ENCODE data around the gene MXRA7.

The MXRA7 gene

DNA sequence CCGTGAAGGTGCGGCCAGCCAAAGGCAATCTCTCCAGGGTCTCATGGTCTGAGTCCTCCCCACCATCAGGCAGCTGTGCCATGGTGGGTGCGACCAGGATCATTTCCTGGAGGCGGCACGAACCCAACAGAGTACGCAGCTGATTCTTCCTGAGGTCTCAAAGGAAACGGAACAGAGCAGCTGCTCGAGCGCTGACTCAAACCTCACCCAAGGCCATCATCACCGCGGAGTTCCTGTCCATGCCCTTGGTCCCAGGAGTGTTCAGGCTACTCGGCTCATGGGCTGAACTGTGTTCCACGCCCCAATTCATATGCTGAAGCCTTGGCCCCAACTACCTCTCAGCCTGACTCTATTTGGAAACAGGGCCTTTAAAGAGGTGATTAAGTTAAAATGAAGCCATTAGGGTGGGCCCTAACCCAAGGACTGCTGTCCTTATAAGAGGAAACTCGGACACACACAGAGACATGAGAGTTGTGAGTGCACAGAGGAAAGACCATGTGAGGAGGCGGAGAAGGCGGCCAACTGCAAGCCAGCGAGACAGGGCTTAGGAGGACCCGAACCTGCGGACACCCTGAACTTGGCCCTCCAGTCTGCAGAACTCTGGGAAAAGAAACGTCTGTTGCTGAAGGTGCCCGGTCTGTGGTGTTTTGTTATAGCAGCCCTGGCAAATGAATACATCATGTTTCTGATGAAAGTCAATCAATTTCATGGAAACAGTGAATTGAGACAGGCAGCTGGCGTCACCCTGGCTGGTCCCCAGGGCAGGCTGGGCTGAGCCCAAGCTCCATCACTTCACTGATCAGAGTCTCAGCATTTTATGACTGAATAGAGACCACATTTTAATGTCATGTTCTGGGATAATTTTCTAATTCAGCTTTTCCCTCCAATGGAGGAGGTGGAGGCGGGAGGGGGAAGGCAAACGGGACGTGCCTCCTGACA lies 13.7 kb downstream of the MXRA7 start:
- no peak for DNase-seq (ENCODE audit: low spot score)

DNA sequence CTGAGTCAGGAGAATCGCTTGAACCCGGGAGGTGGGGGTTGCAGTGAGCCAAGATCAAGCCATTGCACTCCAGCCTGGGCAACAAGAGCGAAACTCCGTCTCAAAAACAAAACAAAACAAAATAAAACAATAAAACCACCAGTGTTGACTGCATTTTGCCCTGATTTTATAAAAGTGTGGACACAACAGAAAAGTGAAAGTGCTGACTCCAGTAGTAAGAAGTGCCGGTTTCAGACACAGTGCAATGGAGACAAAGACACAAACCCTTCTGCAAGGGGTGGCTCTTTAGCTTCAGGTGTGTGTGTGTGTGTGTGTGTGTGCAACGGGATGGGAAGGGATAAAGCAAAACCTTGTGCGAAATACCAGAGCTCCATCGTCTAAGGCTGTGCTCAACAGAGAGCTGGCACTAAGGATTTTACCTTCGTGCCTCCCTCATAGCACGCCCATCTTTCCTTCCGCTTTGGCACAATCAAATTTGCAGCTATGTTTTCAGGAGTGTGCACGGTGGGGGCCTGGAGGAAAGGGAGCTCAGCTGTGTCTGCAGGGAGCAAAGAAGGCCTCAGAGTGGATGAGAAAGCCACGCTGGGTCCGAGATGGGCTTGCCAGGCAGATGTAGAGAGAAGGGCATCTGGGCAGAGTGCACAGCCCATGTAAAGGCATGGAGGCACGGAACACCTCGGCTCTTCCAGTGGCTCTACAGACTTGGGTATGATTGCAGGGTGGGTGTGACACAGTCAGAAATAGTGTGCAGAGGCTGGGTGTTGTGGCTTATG lies 15.5 kb downstream of the MXRA7 start:
- DNase-seq (ENCODE audit: low spot score): no peak

DNA sequence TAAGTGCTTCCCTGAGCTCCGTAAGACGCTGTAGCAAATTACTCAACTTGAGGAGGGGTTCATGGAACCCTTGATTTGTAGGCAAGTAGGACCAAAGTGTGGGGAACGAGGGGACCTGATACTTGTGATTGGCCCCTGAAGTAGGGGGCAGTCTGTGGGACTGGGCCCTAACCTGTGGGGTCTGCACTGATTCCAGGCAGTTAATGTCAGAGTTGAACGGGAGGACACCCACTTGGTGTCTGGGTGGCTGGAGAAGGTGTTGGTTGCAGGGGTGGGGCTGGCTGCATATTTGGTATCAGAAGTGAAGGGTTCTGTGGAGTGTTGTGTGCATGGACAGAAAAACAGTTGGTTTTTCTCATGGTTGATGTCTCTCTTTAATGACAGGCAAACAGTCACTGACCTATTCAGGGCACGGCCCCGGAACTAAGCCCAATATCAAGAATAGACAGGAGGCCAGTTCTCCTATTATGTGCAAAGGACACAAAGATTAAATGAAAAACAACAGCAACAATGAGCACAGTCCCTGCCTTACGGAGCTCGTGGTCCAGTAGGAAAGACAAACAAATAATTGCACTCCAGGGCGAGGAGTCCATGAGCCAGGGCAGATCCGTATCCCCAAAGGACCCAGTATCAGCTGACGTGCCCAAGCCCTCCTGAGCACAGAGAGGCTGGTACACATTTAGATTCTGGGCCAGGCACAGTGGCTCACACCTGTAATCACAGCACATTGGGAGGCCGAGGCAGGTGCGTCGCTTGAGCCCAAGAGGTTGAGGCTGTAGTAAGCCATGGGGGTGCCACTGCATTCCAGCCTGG lies 19.2 kb downstream of the MXRA7 start:
- DNase-seq (ENCODE audit: low spot score): no peak

DNA sequence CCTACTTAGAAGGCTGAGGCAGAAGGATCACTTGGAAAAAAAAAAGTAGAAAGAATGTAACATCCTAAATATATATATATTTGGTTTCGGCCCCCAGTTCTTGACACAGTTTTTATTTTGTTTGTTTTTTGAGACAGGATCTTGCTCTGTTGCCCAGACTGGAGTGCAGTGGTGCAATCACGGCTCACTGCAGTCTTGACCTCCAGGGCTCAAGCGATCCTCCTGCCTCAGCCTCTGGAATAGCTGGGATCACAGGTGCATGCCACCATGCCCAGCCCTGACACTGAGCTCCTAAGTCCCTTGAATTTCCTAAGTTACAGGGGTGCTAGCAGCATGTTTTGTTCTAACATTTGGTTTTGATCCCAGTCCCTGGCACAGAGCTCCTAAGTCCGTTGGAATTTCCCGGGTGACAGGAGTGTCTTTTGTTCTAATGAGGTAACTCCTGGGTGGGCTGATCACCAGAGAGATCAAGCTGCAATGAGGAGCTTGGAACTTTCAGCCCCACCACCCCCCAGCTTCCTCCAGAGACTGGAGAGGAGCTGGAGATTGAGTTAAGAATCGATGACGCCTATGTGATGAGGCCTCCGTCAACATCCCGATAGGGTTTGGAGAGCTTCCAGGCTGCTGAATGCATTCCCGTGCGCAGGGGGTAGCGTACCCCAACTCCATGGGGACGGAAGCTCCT lies 20.0 kb downstream of the MXRA7 start:
- no peak for DNase-seq (ENCODE audit: low spot score)

DNA sequence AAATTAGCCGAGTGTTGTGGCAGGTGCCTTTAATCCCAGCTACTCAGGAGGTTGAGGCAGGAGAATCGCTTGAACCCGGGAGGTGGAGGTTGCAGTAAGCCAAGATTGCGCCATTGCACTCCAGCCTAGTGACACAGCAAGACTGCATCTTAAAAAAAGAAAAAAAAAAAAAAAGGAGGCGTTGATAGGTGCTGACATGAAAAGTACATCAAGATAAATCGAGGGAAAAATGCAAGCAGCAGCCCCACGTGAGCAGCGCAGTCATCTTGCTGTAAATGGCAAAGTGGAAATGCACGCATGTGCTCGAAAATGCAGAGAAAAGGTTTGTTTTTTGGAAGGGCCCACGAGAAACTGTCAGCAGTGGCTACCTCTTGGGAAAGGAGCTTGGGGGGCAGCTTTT lies 20.9 kb downstream of the MXRA7 start:
- no peak for DNase-seq (ENCODE audit: low spot score)

DNA sequence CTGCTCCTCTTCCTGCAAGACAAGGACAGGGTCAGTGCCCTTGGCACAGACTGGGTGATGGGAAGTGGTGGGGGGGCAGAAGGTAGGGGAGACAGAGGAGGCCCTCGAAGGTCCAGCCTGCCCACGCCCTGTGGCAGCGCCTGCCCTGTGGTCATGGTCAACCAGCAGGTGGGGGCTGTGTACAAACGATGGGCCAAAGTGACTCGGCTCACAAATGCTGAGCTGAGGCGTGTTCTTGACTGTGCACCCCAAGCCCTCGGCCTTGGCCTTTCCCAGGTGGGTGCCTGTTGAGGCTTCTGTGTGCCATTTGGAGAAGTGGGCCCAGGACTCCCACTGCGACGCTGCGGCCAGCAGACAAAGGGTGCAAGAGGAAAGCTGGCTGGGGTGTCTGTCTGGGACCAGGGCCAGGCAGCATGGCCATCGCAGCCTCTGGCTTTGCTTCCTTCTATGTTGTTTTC lies 22.6 kb downstream of the MXRA7 start:
- DNase-seq (ENCODE audit: low spot score): no peak

DNA sequence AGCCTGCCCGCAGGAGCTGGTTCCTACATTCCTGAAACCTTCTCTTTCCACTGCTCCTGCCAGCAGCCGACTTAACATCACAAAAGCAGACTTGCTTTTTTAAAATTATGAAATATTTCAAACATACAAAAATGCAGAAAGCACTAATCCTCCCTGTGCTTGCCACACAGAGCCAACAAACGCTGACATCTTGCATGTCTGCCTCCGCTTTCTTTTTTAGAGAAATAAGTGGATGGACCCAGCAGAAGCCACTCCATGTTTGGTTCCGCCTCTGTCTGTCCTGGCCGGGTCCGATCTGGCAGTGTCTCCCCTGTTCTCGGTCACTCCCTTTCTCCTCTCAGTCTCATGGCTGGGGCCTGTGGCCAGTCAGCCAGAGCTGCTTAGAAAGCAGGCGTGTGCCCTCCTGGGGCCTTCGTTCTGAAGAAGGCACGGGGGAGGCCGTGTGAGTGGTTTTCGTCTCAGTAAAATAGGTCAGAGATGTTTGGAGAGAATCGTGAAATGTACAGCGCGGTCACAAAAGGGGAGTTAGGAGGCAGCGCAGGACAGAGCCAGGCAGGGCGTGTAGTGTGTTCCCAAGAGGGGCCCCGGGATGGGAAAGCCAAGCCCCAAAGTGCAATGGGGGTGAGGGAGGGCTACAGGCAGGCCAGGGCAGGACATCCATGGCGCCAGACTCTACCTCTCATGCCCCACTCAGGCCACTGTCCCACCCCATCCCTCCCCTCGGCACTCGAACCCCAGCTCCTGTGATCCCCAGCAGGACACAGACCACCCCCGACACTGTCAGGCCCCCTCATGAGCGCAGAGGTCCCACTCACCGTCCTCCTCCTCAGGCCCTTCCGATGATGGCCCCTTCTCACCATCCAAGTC lies 23.2 kb downstream of the MXRA7 start:
- DNase-seq (ENCODE audit: low spot score): no peak

DNA sequence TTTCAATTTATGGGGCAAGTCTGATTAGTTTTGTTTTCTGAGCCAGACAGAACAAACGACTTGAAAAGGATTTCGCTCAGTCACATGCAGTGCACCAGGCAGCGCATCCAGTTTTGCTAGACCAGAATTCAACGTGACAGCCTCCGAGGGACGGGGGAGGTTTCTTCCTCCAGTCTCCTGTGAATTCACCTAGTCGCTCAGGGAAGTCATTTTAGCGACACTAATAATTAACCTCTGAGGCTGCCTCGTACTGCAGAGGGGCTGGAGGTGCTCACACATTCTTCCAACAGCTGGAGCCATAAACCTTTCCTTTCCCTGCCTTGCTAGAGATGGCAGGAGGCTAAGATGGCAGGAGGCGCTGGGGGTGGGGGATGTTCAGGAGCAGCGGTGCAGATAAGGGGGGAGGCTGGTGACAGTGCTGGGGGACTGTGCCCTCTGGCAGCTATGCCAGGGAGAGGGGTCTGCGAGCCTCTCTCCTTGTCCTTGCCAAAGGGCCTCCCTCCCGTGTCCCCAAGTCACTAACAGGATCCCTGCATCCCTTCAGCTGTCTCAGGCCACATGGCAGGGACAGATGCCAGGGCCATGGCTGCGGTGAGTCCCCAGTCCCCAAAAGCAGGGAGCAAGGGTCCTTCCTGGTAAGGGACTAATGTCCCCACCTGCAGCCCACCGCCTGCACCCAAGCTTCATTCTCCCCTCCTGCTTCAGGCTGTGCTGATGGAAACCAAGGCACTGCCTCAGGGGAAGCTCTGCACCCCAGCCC lies 24.0 kb downstream of the MXRA7 start:
- DNase-seq (ENCODE audit: low spot score): no peak

DNA sequence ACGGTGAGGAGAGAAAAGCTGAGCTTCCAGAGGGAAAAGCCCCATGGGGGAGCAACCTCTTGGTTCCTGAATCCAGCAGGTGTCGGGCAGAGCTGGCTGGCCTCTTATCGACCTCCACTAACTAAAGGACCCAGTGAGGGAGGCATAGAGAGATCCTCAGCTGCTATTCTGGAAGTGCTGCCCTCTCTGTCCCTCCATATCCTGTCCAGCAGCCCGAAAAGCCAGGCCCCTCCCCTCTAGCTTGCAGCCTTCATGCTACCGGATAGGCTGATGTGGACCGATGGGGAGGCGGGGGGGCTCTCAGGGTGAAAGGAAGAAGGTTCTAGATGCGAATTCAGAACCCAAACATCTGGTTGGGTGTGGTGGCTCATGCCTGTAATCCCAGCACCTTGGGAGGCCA lies 24.9 kb downstream of the MXRA7 start:
- DNase-seq (ENCODE audit: low spot score): no peak

DNA sequence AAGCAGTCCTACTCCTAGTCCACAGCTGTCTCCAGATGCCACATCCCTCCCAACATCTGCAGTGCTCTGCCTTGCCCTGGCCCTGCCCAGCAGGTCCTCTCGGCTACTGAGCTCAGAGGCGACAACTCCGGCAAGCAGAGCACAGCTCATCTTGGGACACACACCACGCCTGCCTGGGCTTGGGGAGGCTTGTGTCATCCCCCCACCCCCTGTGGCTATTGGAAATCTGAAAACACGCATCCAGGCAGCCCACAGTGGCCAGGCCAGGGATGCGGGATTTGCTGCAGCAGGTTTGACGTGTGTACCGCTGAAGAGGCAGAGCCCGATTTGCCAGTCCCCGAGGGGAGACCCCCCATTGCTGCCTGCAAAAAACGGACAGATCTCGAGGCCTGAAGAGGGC lies 25.4 kb downstream of the MXRA7 start:
- DNase-seq (ENCODE audit: low spot score): no peak

DNA sequence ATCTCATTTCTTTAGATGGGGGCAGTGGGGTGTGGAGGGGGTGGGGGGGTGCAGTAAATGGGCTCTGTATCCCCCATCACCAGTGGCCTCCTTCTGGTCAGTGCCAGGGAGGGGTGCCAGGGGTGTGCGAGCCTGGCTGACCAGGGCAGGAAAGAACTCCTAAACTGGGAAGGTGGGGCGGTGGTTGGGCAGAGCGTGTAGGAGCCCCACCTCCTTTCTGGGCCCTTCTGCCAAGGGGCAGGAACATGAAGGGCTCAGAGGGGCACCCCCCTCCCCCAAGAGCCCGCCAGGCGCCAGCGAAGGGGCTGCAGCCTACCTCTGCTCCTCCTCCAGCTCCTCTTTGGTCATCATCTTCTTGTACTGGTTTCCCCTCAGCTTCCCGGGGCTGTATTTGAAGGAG lies 26.0 kb downstream of the MXRA7 start:
- DNase-seq (ENCODE audit: low spot score): no peak

DNA sequence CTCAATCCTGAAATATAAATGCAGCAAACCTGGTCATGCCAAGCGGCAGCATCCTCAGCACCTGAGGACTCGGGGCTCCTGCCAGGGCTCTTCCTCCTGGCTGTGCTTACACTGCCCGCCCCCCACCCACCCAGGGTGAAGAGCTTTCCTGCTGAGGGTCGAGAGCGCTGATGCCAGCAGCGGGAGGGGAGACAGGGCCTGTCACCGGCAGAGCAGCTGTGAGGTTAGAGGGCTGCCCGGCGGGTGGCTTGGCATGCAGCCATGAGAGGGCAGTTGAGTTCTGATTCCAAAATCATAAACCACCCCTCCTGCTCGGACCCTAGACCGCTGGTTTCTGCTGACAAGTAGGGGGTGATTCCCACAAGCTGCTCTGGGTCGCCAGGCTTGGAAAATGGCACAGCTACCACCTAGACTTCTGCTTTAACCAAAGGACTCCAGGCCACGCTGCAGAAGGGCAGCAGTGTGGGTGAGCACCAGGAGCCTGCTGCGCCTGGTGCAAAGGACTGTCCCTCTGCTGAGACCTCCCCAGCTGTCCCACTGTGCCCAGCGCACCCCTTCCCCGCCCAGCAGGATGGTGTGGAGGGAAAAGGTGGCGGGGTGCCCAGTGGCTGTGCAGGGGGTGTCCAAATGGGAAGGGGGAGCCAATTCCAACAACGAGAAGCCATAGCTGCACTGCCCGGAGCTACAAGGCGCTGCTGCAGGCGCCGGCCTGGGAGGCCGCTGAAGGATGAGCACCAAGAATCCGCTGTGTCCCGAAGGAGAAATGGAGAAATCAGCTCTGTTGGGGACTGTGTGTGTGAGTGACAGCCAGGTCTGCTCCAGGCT lies 26.6 kb downstream of the MXRA7 start:
- DNase-seq (ENCODE audit: low spot score): no peak

DNA sequence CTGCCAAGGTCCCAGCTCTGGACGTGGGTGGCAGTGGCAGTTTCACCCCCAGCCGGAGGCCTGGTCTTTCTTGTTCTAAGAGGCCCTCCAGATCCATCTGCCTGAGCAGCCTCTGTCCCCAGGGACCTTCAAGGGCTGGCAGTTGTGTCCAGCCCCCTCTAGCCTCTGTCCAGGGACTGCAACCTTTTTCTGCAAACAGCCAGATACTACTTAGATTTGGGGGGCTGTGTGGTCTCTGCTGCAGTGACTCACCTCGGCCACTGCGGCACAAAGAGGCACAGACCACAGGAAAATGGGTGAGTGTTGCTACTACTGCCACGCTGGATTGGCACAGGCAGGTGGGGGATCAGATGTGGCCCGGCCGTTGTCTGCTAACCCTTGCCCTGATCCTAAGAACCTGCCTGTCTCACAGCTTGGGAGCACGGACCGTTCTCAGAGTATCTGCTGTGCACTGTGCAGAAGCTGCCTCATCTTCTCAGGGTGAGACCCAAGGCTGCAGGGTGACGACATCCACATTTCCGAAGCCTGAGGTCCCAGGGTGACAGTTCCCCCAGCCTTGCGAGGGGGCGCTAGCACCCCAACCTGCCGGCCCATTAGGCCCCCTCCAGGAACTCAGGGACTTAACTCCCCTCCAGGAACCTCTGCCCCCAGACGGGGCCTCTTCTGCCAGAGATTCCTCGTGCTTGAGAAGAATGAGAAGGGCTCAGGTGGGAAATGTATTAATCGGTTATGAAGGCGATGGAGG lies 27.6 kb downstream of the MXRA7 start:
- DNase-seq (ENCODE audit: low spot score): no peak

DNA sequence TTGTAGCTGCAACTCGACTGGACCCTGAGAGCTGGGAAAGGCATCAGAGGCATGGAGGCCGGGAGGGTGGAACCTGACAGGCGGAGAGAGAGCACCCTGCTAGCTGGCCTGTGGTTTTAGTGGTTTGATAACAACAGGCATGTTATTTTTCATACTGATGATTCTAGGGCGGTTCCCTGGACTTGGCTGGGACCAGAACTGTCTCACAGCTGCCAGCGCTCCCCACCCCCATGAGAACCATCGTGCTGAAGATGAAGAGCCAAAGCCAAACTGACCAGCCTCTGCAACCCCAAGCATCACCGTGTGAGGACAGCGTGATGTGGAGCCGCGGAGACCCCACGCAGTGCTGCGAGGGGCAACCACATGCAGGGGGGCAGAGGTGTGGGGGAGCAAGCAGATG lies 28.5 kb downstream of the MXRA7 start:
- DNase-seq (ENCODE audit: low spot score): peak; percentile 83

DNA sequence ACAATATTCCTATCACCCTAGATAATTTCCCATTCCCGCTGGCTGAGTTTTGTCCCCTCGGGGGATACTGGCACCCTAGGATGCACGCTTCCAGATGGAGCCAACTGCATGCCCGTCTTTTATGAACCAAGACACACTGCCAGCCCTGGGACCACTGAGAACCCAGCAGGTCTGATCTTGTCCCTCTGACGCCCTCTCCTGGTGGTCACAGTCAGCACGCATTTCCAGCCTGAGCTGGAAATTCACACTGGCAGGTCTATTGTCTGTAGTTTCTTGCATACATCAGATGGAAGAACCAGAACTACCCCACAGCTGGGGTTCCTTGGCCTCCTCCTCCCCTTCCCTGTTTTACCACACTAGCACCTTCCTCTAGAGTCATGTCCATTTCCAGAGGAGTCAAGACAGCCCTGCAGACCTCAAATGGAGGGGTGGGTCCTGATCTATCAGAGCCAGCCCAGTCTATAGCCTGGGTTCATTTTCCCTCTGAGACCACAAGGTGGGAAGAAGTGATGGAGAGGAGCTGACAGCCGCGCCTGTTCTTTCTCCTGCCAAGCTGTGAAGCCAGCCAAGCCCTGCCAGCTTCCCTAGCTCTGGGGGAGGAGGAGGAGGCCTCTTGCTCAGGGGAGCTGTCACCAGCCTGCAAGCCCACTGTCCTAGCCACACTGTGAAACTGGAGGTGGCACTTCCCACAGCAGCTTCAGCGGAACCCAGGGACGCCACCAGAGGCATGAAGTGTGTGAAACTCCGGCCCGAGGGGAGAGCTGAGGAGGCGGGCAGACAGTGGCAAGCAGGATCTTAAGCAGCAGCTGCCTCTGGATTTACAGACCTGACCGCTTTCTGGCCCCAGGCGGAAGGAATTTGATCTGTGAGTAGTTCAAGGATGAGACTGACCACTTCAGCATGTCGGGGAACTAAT lies 29.3 kb downstream of the MXRA7 start:
- peak; percentile 72 for DNase-seq (ENCODE audit: low spot score)

DNA sequence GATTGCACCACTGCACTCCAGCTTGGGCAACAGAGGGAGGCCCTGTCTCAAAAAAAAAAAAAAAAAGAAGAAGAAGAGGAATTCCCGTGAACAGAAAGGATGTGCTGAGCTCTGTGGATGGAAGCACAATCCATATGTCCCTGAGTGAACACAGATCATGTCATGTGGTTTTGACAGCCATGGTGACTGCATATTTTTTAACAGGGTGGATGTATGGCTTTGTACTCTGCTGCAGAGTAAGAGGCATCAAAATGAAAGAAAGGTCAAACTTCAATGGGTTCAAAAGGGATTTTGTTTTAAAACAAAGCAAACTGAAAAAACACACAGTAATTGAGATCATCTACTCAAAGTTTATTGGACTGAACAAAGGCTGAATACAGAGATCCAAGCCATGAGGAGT lies 31.5 kb downstream of the MXRA7 start:
- DNase-seq (ENCODE audit: low spot score): no peak

DNA sequence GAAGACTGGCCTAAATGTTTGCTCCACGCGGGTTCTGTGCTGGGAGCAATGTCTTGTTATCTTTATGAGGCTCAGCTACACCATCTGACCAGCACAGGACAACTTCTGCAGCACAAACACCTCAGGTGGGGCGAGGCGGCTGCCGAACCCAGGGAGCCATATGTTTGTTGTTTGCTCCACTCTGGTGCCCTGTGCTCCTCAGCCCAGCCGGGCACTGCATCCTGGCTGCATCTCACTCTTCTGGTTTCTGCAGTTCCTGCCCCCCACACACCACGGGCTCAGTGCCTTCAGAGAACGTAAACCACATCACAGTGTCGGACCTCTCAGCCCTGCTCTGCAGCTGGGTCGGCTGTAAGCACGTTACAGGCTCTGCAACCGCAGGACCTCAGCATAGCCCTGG lies 32.4 kb downstream of the MXRA7 start:
- no peak for DNase-seq (ENCODE audit: low spot score)
